ENCODE results near the gene GPN2.

The GPN2 gene

DNA sequence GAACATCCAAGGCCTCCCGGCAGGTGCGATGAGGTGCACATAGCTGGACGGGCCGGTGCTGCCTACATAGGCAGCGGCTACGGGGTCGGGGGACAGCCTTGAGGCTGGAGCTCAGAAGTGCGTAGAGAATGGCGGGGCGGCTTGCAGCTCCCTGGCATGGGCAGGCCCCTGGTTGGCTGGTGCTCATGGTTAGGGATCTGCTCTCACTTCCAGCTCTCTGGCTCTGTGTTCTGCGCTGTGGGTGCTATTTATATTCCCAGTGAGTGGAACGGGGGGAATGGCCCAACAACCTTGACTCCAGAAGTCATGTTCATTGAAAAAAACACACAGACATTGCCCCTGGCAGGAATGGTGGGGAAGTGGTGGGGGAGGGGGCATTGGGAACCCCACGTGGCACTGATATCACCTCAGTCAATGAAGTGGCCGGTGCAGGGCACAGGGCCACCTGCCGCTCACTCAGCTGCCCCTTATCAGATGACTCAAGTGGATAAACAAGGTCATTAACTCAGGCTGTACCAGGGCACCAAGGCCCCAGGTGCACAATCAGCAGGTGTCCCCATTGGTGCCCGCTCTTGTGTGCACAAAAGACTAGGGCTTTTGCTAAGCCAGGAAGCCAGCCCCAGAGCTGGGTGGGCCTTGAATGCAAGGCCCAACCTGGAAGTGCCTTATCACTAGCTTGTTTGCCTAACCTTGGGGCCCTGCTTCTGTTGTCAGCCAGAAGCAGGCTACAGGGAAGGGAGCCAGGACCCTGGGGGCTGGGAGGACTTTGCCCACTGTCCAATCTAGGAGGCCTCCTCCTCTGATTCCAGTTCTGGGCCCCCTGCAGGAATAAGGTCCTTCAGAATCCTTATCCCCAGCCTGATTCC is 23.9 kb upstream of the GPN2 start, which contains the start of gene NR0B2:
NR0B2 (minus strand) TSS at position 222 of the 866 bp plus-strand sequence; CDS start at position 187, 35 bp downstream.
- TF ChIP-seq PPARA (CRISPR knock-in tag; IDR thresholded peaks at IDR 0.05; ENCODE audit: borderline replicate concordance), result no peak
- TF ChIP-seq ZC3H10 (CRISPR knock-in tag; IDR thresholded peaks at IDR 0.05), result no peak
- TF ChIP-seq, protein P1, sequence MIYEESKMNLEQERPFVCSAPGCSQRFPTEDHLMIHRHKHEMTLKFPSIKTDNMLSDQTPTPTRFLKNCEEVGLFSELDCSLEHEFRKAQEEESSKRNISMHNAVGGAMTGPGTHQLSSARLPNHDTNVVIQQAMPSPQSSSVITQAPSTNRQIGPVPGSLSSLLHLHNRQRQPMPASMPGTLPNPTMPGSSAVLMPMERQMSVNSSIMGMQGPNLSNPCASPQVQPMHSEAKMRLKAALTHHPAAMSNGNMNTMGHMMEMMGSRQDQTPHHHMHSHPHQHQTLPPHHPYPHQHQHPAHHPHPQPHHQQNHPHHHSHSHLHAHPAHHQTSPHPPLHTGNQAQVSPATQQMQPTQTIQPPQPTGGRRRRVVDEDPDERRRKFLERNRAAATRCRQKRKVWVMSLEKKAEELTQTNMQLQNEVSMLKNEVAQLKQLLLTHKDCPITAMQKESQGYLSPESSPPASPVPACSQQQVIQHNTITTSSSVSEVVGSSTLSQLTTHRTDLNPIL (CRISPR knock-in tag; IDR thresholded peaks at IDR 0.05; ENCODE audit: low read depth), result no peak
- no peak for TF ChIP-seq TOX (CRISPR knock-in tag; IDR thresholded peaks at IDR 0.05; ENCODE audit: borderline replicate concordance)
- no peak for TF ChIP-seq ZNF70 (CRISPR knock-in tag; IDR thresholded peaks at IDR 0.05)
- no peak for TF ChIP-seq BACH2 (CRISPR knock-in tag; IDR thresholded peaks at IDR 0.05; ENCODE audit: borderline replicate concordance)
- TF ChIP-seq ZNF8 (CRISPR knock-in tag; IDR thresholded peaks at IDR 0.05), result no peak
- TF ChIP-seq ZNF565 (CRISPR knock-in tag; conservative IDR thresholded peaks at IDR 0.05; ENCODE audit: low read depth), result no peak
- no peak for TF ChIP-seq ESRRG (CRISPR knock-in tag; IDR thresholded peaks at IDR 0.05)
- TF ChIP-seq, protein P2, sequence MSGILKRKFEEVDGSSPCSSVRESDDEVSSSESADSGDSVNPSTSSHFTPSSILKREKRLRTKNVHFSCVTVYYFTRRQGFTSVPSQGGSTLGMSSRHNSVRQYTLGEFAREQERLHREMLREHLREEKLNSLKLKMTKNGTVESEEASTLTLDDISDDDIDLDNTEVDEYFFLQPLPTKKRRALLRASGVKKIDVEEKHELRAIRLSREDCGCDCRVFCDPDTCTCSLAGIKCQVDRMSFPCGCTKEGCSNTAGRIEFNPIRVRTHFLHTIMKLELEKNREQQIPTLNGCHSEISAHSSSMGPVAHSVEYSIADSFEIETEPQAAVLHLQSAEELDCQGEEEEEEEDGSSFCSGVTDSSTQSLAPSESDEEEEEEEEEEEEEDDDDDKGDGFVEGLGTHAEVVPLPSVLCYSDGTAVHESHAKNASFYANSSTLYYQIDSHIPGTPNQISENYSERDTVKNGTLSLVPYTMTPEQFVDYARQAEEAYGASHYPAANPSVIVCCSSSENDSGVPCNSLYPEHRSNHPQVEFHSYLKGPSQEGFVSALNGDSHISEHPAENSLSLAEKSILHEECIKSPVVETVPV (CRISPR knock-in tag; IDR thresholded peaks at IDR 0.05), result no peak
- TF ChIP-seq ZFP3 (CRISPR knock-in tag; IDR thresholded peaks at IDR 0.05), result no peak
- TF ChIP-seq, protein P3, sequence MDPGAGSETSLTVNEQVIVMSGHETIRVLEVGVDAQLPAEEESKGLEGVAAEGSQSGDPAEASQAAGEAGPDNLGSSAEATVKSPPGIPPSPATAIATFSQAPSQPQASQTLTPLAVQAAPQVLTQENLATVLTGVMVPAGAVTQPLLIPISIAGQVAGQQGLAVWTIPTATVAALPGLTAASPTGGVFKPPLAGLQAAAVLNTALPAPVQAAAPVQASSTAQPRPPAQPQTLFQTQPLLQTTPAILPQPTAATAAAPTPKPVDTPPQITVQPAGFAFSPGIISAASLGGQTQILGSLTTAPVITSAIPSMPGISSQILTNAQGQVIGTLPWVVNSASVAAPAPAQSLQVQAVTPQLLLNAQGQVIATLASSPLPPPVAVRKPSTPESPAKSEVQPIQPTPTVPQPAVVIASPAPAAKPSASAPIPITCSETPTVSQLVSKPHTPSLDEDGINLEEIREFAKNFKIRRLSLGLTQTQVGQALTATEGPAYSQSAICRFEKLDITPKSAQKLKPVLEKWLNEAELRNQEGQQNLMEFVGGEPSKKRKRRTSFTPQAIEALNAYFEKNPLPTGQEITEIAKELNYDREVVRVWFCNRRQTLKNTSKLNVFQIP (CRISPR knock-in tag; IDR thresholded peaks at IDR 0.05; ENCODE audit: borderline replicate concordance, low read depth), result no peak
- TF ChIP-seq, protein P4, sequence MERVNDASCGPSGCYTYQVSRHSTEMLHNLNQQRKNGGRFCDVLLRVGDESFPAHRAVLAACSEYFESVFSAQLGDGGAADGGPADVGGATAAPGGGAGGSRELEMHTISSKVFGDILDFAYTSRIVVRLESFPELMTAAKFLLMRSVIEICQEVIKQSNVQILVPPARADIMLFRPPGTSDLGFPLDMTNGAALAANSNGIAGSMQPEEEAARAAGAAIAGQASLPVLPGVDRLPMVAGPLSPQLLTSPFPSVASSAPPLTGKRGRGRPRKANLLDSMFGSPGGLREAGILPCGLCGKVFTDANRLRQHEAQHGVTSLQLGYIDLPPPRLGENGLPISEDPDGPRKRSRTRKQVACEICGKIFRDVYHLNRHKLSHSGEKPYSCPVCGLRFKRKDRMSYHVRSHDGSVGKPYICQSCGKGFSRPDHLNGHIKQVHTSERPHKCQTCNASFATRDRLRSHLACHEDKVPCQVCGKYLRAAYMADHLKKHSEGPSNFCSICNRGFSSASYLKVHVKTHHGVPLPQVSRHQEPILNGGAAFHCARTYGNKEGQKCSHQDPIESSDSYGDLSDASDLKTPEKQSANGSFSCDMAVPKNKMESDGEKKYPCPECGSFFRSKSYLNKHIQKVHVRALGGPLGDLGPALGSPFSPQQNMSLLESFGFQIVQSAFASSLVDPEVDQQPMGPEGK (CRISPR knock-in tag; IDR thresholded peaks at IDR 0.05; ENCODE audit: borderline replicate concordance), result no peak
- TF ChIP-seq, protein P5, sequence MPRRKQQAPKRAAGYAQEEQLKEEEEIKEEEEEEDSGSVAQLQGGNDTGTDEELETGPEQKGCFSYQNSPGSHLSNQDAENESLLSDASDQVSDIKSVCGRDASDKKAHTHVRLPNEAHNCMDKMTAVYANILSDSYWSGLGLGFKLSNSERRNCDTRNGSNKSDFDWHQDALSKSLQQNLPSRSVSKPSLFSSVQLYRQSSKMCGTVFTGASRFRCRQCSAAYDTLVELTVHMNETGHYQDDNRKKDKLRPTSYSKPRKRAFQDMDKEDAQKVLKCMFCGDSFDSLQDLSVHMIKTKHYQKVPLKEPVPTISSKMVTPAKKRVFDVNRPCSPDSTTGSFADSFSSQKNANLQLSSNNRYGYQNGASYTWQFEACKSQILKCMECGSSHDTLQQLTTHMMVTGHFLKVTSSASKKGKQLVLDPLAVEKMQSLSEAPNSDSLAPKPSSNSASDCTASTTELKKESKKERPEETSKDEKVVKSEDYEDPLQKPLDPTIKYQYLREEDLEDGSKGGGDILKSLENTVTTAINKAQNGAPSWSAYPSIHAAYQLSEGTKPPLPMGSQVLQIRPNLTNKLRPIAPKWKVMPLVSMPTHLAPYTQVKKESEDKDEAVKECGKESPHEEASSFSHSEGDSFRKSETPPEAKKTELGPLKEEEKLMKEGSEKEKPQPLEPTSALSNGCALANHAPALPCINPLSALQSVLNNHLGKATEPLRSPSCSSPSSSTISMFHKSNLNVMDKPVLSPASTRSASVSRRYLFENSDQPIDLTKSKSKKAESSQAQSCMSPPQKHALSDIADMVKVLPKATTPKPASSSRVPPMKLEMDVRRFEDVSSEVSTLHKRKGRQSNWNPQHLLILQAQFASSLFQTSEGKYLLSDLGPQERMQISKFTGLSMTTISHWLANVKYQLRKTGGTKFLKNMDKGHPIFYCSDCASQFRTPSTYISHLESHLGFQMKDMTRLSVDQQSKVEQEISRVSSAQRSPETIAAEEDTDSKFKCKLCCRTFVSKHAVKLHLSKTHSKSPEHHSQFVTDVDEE (CRISPR knock-in tag; IDR thresholded peaks at IDR 0.05), result no peak
- no peak for TF ChIP-seq ARNTL (CRISPR knock-in tag; IDR thresholded peaks at IDR 0.05; ENCODE audit: borderline replicate concordance, low read depth)
- TF ChIP-seq ISL1 (CRISPR knock-in tag; IDR thresholded peaks at IDR 0.05), result no peak
- TF ChIP-seq ZFP30 (CRISPR knock-in tag; IDR thresholded peaks at IDR 0.05), result no peak
- no peak for TF ChIP-seq OSR1 (CRISPR knock-in tag; IDR thresholded peaks at IDR 0.05)
- no peak for TF ChIP-seq TCF4 (CRISPR knock-in tag; IDR thresholded peaks at IDR 0.05; ENCODE audit: borderline replicate concordance)
- TF ChIP-seq CSDC2 (CRISPR knock-in tag; IDR thresholded peaks at IDR 0.05), result no peak
- ATAC-seq, result no peak

DNA sequence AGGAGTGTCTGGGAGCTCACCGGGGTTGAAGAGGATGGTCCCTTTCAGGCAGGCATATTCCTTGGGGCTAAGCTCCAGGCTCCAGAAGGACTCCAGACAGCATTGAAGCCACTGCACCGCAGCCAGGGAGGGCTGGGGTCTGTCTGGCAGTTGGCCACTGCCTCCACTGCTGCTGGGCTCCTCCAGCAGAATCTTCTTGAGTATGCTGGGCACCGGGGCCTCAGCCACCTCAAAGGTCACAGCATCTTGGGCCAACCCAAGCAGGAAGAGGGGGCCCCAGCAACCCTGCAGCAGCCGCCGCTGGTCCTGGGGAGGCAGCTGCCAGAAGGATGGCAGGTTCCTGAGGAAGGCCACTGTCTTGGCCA is 23.3 kb upstream of the GPN2 start:
- TF ChIP-seq, protein P3 (CRISPR knock-in tag; IDR thresholded peaks at IDR 0.05; ENCODE audit: borderline replicate concordance, low read depth), result no peak
- no peak for TF ChIP-seq ESRRG (CRISPR knock-in tag; IDR thresholded peaks at IDR 0.05)
- no peak for TF ChIP-seq ZNF8 (CRISPR knock-in tag; IDR thresholded peaks at IDR 0.05)
- TF ChIP-seq RARB (CRISPR knock-in tag; IDR thresholded peaks at IDR 0.05), result no peak
- TF ChIP-seq, protein P2 (CRISPR knock-in tag; IDR thresholded peaks at IDR 0.05), result no peak
- TF ChIP-seq, protein P4 (CRISPR knock-in tag; IDR thresholded peaks at IDR 0.05; ENCODE audit: borderline replicate concordance), result no peak
- TF ChIP-seq TOX (CRISPR knock-in tag; IDR thresholded peaks at IDR 0.05; ENCODE audit: borderline replicate concordance), result no peak
- TF ChIP-seq ZC3H10 (CRISPR knock-in tag; IDR thresholded peaks at IDR 0.05), result no peak
- TF ChIP-seq ZFP30 (CRISPR knock-in tag; IDR thresholded peaks at IDR 0.05), result no peak
- ATAC-seq, result no peak

Data from SK-N-SH treated with all-trans-retinoic acid at 6 μM for 48 hours (cell line).